ENCODE measurements around the gene VAT1L.

DNA sequence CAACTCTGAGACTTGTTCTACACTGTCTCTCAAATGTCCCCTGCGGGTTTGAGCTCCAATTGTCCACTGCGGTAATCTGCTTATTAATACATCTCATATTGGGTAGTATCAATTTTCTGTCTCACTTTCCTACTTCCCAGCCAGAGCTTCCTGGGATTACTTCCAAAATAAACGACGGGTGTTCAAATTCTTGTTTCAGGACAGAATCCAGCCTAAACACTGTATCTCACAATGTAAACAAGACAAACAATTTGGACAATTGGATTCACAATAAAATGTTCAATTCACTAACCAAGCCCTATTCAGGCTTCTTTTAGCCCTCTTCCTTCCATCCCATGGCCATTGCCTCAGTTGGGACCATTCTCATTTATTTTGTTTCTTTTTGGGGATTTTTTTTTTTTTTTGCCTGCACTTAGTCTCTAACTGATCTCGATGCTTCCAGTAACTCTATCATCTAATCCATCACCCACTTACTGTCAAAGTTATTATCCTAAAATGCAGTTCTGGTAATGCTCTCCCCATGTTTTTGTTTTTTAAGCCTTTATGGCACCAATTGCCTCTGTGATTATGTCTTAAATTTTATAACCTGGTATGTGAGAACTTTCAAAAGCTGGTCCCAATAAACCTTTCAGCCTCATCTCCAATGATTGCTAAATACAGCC is 2.0 kb upstream of the VAT1L start:
- TF ChIP-seq, protein P1, sequence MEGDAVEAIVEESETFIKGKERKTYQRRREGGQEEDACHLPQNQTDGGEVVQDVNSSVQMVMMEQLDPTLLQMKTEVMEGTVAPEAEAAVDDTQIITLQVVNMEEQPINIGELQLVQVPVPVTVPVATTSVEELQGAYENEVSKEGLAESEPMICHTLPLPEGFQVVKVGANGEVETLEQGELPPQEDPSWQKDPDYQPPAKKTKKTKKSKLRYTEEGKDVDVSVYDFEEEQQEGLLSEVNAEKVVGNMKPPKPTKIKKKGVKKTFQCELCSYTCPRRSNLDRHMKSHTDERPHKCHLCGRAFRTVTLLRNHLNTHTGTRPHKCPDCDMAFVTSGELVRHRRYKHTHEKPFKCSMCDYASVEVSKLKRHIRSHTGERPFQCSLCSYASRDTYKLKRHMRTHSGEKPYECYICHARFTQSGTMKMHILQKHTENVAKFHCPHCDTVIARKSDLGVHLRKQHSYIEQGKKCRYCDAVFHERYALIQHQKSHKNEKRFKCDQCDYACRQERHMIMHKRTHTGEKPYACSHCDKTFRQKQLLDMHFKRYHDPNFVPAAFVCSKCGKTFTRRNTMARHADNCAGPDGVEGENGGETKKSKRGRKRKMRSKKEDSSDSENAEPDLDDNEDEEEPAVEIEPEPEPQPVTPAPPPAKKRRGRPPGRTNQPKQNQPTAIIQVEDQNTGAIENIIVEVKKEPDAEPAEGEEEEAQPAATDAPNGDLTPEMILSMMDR (IDR thresholded peaks at IDR 0.05) = no peak
- TF ChIP-seq POLR2A (IDR thresholded peaks at IDR 0.05) = no peak

Measured in vagina (tissue), 2 donors.